ENCODE results near the gene CNTN2. TPM values are rescaled to one million over a fixed set of nuclear protein-coding genes. Genes with fewer than 3 reads are reported as not detected.

The CNTN2 gene
- total and polyA plus RNA-seq, 2 experiments from 2014 or later, result 9.7 TPM; not detected in 1

DNA sequence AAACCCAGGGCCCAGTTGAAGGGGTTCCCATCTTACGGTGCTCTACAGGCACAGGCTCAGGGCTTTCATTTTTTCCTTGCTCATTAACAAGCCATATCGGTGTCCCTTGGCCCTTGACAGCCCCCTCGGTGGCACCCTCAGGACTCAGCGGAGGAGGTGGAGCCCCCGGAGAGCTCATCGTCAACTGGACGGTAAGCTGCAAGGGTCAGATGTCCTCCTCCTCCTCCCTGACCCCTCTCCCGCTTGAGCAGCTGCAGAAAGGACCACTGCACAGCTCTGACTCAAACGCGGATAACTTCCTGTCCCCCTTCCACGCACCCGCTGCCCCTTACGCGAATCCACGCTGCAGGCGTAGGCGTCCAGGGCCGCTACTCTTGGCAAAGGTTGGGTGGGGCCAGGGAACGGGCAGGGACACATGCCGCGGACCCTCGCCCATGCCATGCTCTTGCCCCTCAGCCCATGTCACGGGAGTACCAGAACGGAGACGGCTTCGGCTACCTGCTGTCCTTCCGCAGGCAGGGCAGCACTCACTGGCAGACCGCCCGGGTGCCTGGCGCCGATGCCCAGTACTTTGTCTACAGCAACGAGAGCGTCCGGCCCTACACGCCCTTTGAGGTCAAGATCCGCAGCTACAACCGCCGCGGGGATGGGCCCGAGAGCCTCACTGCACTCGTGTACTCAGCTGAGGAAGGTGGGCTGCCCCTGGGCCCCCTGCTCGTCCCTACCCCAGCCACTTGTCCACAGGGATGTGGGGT, 26.5 kb downstream of the CNTN2 start:
- H4K20me1 ChIP-seq (ENCODE audit: insufficient read depth, poor library complexity, severe bottlenecking), result no peaks in the 10 kb centered on the region

DNA sequence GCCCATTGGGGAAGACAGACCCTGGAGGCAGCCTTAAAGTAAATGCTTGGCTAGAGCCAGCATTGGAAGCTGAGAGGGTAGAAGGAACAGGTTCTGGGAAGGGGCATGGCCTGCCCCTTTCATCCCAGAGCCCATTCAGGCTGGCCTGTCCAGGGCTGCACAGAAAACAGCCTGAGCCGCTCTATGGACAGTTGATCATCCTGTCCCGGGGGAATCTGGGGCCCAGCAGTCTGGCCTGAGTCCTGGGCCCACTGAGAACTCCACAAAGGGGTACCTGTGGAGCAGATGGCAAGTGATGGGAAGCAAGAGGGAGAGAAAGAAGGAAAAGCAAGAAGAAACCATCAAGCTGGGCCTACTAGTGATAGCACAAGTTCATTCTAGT, 28.0 kb downstream of the CNTN2 start:
- 100% methylated on average over 2 of the region's 2 CpGs for WGBS (ENCODE audit: low lambda C conversion rate, missing lambda C conversion rate)
- Histone ChIP-seq H3K27me3 (no peaks in the 10 kb centered on the region), H3K9me3 (ENCODE audit: low read depth) (no peaks in the 10 kb centered on the region), H3K9me2 (replicated peaks; ENCODE audit: insufficient read depth) (no peaks in the 10 kb centered on the region), H2AFZ (no peak overlapping the region), H3K4me2 (no peak overlapping the region), H3K27ac (no peak overlapping the region), H4K20me1 (ENCODE audit: insufficient read depth, poor library complexity, severe bottlenecking) (no peaks in the 10 kb centered on the region), H3K4me3 (no peak overlapping the region), H3K4me1 (ENCODE audit: insufficient read depth) (no peaks in the 10 kb centered on the region), H3K79me2 (no peaks in the 10 kb centered on the region), H3K36me3 (replicated peaks; ENCODE audit: insufficient read depth, low read depth) (no peaks in the 10 kb centered on the region)
- TF ChIP-seq EZH2phosphoT487 (IDR thresholded peaks at IDR 0.05; ENCODE audit: low read depth, severe bottlenecking, unreplicated experiment), result no peak
- no peak for DNase-seq (ENCODE audit: low spot score)

More for the DNA sequence above, 26.5 kb downstream of the CNTN2 start:
- Histone ChIP-seq H3K4me2 (no peak overlapping the region), H3K79me2 (no peaks in the 10 kb centered on the region), H3K9me2 (replicated peaks; ENCODE audit: insufficient read depth) (no peaks in the 10 kb centered on the region), H3K4me3 (no peak overlapping the region), H3K4me1 (ENCODE audit: insufficient read depth) (no peaks in the 10 kb centered on the region), H3K36me3 (replicated peaks; ENCODE audit: insufficient read depth, low read depth) (no peaks in the 10 kb centered on the region), H3K27ac (no peak overlapping the region), H2AFZ (no peak overlapping the region), H3K9me3 (ENCODE audit: low read depth) (no peaks in the 10 kb centered on the region), H3K27me3 (no peaks in the 10 kb centered on the region)
- WGBS (ENCODE audit: low lambda C conversion rate, missing lambda C conversion rate), result 94% methylated on average over 41 of the region's 42 CpGs
- DNase-seq (ENCODE audit: low spot score), result no peak
- TF ChIP-seq EZH2phosphoT487 (IDR thresholded peaks at IDR 0.05; ENCODE audit: low read depth, severe bottlenecking, unreplicated experiment) (no peak), EZH2 (IDR thresholded peaks at IDR 0.05; ENCODE audit: borderline replicate concordance) (no peak), CTCF (IDR thresholded peaks at IDR 0.05; ENCODE audit: poor library complexity) (no peak)

DNA sequence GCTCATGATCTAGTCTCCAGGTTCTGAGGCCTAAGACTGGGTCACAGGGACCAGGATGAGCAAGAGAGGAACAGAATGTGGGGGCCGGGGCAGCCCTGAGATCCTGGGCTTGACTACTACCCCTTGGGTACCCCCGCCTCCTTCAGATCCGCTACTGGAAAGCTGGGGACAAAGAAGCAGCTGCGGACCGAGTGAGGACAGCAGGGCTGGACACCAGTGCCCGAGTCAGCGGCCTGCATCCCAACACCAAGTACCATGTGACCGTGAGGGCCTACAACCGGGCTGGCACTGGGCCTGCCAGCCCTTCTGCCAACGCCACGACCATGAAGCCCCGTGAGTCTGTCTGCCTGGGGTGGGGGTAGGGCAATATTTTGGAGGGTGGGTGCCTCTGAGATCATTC, 28.8 kb downstream of the CNTN2 start:
- Histone ChIP-seq H3K9me3 (ENCODE audit: low read depth) (no peaks in the 10 kb centered on the region), H3K4me1 (ENCODE audit: insufficient read depth) (no peaks in the 10 kb centered on the region), H4K20me1 (ENCODE audit: insufficient read depth, poor library complexity, severe bottlenecking) (no peaks in the 10 kb centered on the region), H3K36me3 (replicated peaks; ENCODE audit: insufficient read depth, low read depth) (no peaks in the 10 kb centered on the region), H3K27ac (no peak overlapping the region), H3K79me2 (no peaks in the 10 kb centered on the region), H3K4me3 (no peak overlapping the region), H3K4me2 (no peak overlapping the region), H3K9me2 (replicated peaks; ENCODE audit: insufficient read depth) (no peaks in the 10 kb centered on the region), H2AFZ (no peak overlapping the region), H3K27me3 (no peaks in the 10 kb centered on the region)
- 85% methylated on average over 12 of the region's 12 CpGs for WGBS (ENCODE audit: low lambda C conversion rate, missing lambda C conversion rate)
- no peak for DNase-seq (ENCODE audit: low spot score)
- TF ChIP-seq EZH2phosphoT487 (IDR thresholded peaks at IDR 0.05; ENCODE audit: low read depth, severe bottlenecking, unreplicated experiment) (no peak), EZH2 (IDR thresholded peaks at IDR 0.05; ENCODE audit: borderline replicate concordance) (no peak), CTCF (IDR thresholded peaks at IDR 0.05; ENCODE audit: poor library complexity) (no peak)

DNA sequence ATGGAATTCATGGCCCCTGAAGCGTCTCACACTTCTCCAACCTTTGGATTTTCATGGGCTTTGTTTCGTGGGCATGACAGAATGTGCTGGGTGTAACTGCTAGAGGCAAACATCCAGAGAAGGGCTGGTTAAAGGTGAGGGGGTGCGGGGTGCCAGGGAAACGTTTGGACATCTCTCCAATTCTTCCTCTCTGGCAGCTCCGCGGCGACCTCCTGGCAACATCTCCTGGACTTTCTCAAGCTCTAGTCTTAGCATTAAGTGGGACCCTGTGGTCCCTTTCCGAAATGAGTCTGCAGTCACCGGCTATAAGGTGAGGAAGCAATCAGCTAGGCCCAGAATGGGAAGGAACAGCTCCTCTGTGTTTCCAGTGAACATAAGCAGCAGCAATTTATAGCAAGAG, 29.3 kb downstream of the CNTN2 start:
- Histone ChIP-seq H2AFZ (no peak overlapping the region), H3K4me2 (no peak overlapping the region), H3K36me3 (replicated peaks; ENCODE audit: insufficient read depth, low read depth) (no peaks in the 10 kb centered on the region), H3K27me3 (no peaks in the 10 kb centered on the region), H4K20me1 (ENCODE audit: insufficient read depth, poor library complexity, severe bottlenecking) (no peaks in the 10 kb centered on the region), H3K4me1 (ENCODE audit: insufficient read depth) (no peaks in the 10 kb centered on the region), H3K9me3 (ENCODE audit: low read depth) (no peaks in the 10 kb centered on the region), H3K9me2 (replicated peaks; ENCODE audit: insufficient read depth) (no peaks in the 10 kb centered on the region), H3K4me3 (no peak overlapping the region), H3K27ac (no peak overlapping the region), H3K79me2 (no peaks in the 10 kb centered on the region)
- DNase-seq (ENCODE audit: low spot score), result no peak
- WGBS (ENCODE audit: low lambda C conversion rate, missing lambda C conversion rate), result 82% methylated on average over 9 of the region's 9 CpGs
- no peak for TF ChIP-seq CTCF (IDR thresholded peaks at IDR 0.05; ENCODE audit: poor library complexity)
- no peak for TF ChIP-seq EZH2 (IDR thresholded peaks at IDR 0.05; ENCODE audit: borderline replicate concordance)
- no peak for TF ChIP-seq EZH2phosphoT487 (IDR thresholded peaks at IDR 0.05; ENCODE audit: low read depth, severe bottlenecking, unreplicated experiment)
